ACC112 (cell line): Measurements from ENCODE around the gene ZNF138.

Experiments used
- H2AFZ ChIP-seq: fragments of 200-600 bp; sonication (generic); one replicate; pipeline ENCODE4 v1.6.0; 2017; ENCODE audit warnings: antibody characterized with exemption, low read length; ENCODE audit not compliant: unreplicated experiment
- H3K27ac ChIP-seq: fragments of 200-600 bp; sonication (generic); 2 replicates; pipeline ENCODE4 v1.5.1; 2014; ENCODE audit warnings: low read depth, mild to moderate bottlenecking, antibody characterized with exemption, low read length, moderate library complexity
- H3K27me3 ChIP-seq: fragments of 200-600 bp; sonication (generic); 2 replicates; pipeline ENCODE4 v1.6.1; 2014; ENCODE audit warnings: mild to moderate bottlenecking, antibody characterized with exemption, low read length, moderate library complexity, mixed read lengths; ENCODE audit not compliant: insufficient read depth
- H3K36me3 ChIP-seq: fragments of 200-600 bp; sonication (generic); 2 replicates; pipeline ENCODE4 v1.6.1; 2016; ENCODE audit warnings: mild to moderate bottlenecking, antibody characterized with exemption, low read length, moderate library complexity, mixed read lengths; ENCODE audit not compliant: insufficient read depth
- H3K4me1 ChIP-seq: fragments of 200-600 bp; sonication (generic); one replicate; pipeline ENCODE4 v1.6.1; 2016; ENCODE audit warnings: low read length, mixed read lengths; ENCODE audit not compliant: insufficient read depth, unreplicated experiment, control insufficient read depth
- H3K4me3 ChIP-seq: fragments of 200-600 bp; sonication (generic); 2 replicates; pipeline ENCODE4 v1.5.1; 2014; ENCODE audit warnings: mild to moderate bottlenecking, low read depth, low read length
- H3K79me2 ChIP-seq: fragments of 200-600 bp; sonication (generic); one replicate; pipeline ENCODE4 v1.6.0; 2016; ENCODE audit warnings: low read length; ENCODE audit not compliant: control insufficient read depth, unreplicated experiment, insufficient read depth

The ZNF138 gene

GRCh38 chr7:64875258-64875657 lies 81.0 kb downstream of the ZNF138 start:
- Histone ChIP-seq H2AFZ (no peak overlapping the region), H3K79me2 (no peaks in the 10 kb centered on the region), H3K4me1 (no peaks in the 10 kb centered on the region), H3K27me3 (peaks cover 26% of the 10 kb centered on the region; the same call in 1 of the 2 replicates), H3K4me3 (no peak overlapping the region), H3K36me3 (no peaks in the 10 kb centered on the region), H3K27ac (no peak overlapping the region)

GRCh38 chr7:64875658-64876406 lies 81.6 kb downstream of the ZNF138 start:
- H3K36me3 ChIP-seq, result no peaks in the 10 kb centered on the region
- H3K4me1 ChIP-seq, result no peaks in the 10 kb centered on the region
- no peak overlapping the region for H2AFZ ChIP-seq
- no peak overlapping the region for H3K27ac ChIP-seq
- H3K4me3 ChIP-seq, result no peak overlapping the region
- no peaks in the 10 kb centered on the region for H3K79me2 ChIP-seq
- H3K27me3 ChIP-seq, result peaks cover 20% of the 10 kb centered on the region; the same call in 1 of the 2 replicates

GRCh38 chr7:64876792-64877713 lies 82.8 kb downstream of the ZNF138 start:
- no peaks in the 10 kb centered on the region for H3K79me2 ChIP-seq
- no peak overlapping the region for H3K27ac ChIP-seq
- no peaks in the 10 kb centered on the region for H3K36me3 ChIP-seq
- peak overlapping the region; percentile 51; the same call in 1 of the 2 replicates for H3K4me3 ChIP-seq
- H3K27me3 ChIP-seq, result peaks cover 24% of the 10 kb centered on the region; the same call in 1 of the 2 replicates
- H2AFZ ChIP-seq, result peak overlapping the region; percentile 14
- no peaks in the 10 kb centered on the region for H3K4me1 ChIP-seq

GRCh38 chr7:64877714-64878610 lies 83.7 kb downstream of the ZNF138 start:
- Histone ChIP-seq H3K27ac (no peak overlapping the region), H3K27me3 (peaks cover 33% of the 10 kb centered on the region), H3K79me2 (no peaks in the 10 kb centered on the region), H3K36me3 (no peaks in the 10 kb centered on the region), H2AFZ (peak overlapping the region; percentile 14), H3K4me1 (no peaks in the 10 kb centered on the region), H3K4me3 (peak overlapping the region; percentile 51; the same call in 1 of the 2 replicates)

GRCh38 chr7:64878684-64879083 lies 84.5 kb downstream of the ZNF138 start:
- no peaks in the 10 kb centered on the region for H3K4me1 ChIP-seq
- H3K79me2 ChIP-seq, result no peaks in the 10 kb centered on the region
- no peaks in the 10 kb centered on the region for H3K36me3 ChIP-seq
- no peak overlapping the region for H2AFZ ChIP-seq
- H3K27me3 ChIP-seq, result peaks cover 40% of the 10 kb centered on the region
- no peak overlapping the region for H3K4me3 ChIP-seq
- H3K27ac ChIP-seq, result no peak overlapping the region

GRCh38 chr7:64879086-64879730 lies 85.0 kb downstream of the ZNF138 start:
- Histone ChIP-seq H3K27me3 (peaks cover 45% of the 10 kb centered on the region), H3K4me1 (no peaks in the 10 kb centered on the region), H3K36me3 (no peaks in the 10 kb centered on the region), H2AFZ (no peak overlapping the region), H3K4me3 (no peak overlapping the region), H3K27ac (no peak overlapping the region), H3K79me2 (no peaks in the 10 kb centered on the region)

- Histone ChIP-seq H3K36me3 (no peaks in the 10 kb centered on the region), H3K27ac (no peak overlapping the region), H3K4me3 (no peak overlapping the region), H3K4me1 (no peaks in the 10 kb centered on the region), H2AFZ (no peak overlapping the region), H3K79me2 (no peaks in the 10 kb centered on the region), H3K27me3 (peaks cover 47% of the 10 kb centered on the region)
Observed at GRCh38 chr7:64879800-64880199, 85.6 kb downstream of the ZNF138 start.

- Histone ChIP-seq H3K27me3 (peaks cover 47% of the 10 kb centered on the region), H3K4me3 (no peak overlapping the region), H3K79me2 (no peaks in the 10 kb centered on the region), H3K4me1 (no peaks in the 10 kb centered on the region), H2AFZ (no peak overlapping the region), H3K27ac (no peak overlapping the region), H3K36me3 (no peaks in the 10 kb centered on the region)
Observed at GRCh38 chr7:64880322-64881297, 86.4 kb downstream of the ZNF138 start.
